AG04449 (cell line): ENCODE results near the gene PEX14.

Experiments
- CTCF ChIA-PET: fragments of 350-600 bp; formaldehyde crosslinking; extraction: SDS; loops from one replicate; lab custom pipeline; 2021; ENCODE audit warnings: antibody characterized with exemption; lab: Yijun Ruan, JAX
- POLR2A ChIA-PET: fragments of 400-600, 350-600 bp; formaldehyde crosslinking; extraction: SDS; loops from one replicate; lab custom pipeline; 2020; ENCODE audit warnings: antibody characterized with exemption, inconsistent platforms; lab: Yijun Ruan, JAX
- DNase-seq: peaks from one replicate; pipeline ENCODE4 v3.0.0-alpha.2; 2010; ENCODE audit warnings: low read depth, low spot score
- H3K4me3 ChIP-seq: 2 replicates; pipeline ENCODE4 v1.5.1; 2011; ENCODE audit warnings: low read depth, mild to moderate bottlenecking, control low read depth, low read length
- CTCF ChIP-seq: IDR thresholded peaks from one replicate; pipeline ENCODE4 v1.5.1; 2011; ENCODE audit warnings: mild to moderate bottlenecking, moderate library complexity, low read length, control low read depth, inconsistent platforms; ENCODE audit not compliant: insufficient read depth; ENCODE audit errors: missing control alignments

Gene PEX14

DNA sequence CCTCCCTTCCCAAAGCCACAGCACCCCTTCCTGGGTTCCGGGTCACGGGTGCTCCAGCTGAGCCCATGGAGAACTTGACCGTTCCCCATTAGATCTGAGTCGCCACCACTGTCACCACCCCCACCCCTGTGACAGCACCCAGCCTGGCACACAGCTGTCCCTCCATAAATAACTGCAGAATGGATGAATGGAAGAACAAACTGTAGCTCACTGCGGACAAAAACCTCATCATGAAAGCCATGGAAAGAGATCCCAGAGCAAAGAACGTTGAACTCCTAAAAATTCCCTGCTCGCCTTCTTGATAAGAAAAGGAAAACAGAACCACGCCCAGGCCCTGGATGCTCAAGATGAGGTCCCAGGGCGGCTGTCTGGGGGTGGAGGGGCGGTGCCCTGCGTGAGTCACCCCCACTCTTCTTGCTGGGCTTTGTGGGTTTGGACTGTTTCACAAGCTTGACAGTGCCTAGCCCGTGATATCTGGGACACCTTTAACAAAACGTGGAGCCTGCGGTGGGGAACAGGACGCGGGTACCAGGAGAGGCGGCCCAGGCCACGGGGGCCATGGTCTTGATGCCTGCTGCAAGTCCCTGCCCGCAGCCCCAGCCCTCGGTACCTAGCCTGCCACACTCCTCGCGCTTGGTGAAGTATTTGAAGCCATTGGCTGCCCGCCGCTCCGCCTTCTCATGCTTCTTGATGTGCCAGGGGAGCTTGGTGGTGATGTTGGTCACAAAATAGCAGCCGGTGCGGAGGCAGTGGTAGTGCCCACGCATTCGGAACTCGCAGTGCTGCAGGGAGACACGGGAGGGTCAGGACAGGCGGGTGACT, 169.8 kb downstream of the PEX14 start:
- no peak for TF ChIP-seq CTCF
- POLR2A ChIA-PET = no interaction called here
- no peak overlapping the region for H3K4me3 ChIP-seq
- CTCF ChIA-PET = no interaction called here
- no peak for DNase-seq

GRCh38 chr1:10646347-10646861, 171.7 kb downstream of the PEX14 start:
- ChIA-PET POLR2A (no interaction called here), CTCF (no interaction called here)
- no peak for DNase-seq
- TF ChIP-seq CTCF = no peak
- H3K4me3 ChIP-seq = no peak overlapping the region

- ChIA-PET CTCF (no interaction called here), POLR2A (no interaction called here)
- no peak for DNase-seq
- no peak for TF ChIP-seq CTCF
- H3K4me3 ChIP-seq = no peak overlapping the region
These were observed 172.8 kb downstream of the PEX14 start for GRCh38 chr1:10647414-10648170.

DNA sequence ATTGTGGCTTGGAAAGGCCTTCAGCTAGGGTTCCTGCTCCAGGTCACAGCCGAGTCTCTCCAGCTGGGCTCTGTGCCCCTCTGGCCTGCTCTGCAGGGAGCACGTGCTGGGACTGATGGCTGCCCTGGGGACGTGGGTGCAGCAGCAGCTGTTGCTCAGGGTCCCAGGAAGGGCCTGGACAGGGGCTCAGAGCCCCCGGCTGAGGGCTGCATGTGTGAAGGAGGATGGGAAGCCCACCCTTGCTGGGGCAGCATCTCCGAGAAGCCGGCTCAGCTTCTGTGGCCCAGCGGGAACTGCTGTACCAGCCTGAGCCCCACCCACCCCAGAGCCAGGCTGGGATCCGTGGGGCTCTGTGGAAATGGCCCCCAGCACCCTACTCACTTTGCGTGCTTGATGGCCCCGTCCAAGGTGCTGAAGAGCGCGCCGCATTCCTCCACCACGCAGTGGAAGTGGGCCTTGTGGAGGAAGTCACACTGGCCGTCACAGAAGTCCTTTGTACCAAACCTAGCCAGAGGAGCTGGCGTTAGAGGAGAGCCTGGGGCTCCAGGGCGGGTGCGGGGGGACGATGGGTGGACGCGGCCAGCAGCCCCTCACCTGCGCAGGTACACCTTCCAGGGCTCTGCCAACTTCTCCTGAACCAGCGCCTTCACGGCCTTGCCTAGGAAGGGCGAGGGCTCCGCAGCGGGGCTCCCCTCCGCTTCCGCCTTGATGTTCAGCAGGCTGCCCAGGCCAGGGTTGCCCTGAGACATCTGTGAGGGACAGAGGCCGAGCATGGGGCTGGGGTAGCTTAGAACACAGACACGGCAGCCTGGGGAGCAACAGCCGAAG, 174.2 kb downstream of the PEX14 start:
- POLR2A ChIA-PET = no interaction called here
- CTCF ChIA-PET = no interaction called here
- no peak for DNase-seq
- no peak for TF ChIP-seq CTCF
- H3K4me3 ChIP-seq = no peak overlapping the region

DNA sequence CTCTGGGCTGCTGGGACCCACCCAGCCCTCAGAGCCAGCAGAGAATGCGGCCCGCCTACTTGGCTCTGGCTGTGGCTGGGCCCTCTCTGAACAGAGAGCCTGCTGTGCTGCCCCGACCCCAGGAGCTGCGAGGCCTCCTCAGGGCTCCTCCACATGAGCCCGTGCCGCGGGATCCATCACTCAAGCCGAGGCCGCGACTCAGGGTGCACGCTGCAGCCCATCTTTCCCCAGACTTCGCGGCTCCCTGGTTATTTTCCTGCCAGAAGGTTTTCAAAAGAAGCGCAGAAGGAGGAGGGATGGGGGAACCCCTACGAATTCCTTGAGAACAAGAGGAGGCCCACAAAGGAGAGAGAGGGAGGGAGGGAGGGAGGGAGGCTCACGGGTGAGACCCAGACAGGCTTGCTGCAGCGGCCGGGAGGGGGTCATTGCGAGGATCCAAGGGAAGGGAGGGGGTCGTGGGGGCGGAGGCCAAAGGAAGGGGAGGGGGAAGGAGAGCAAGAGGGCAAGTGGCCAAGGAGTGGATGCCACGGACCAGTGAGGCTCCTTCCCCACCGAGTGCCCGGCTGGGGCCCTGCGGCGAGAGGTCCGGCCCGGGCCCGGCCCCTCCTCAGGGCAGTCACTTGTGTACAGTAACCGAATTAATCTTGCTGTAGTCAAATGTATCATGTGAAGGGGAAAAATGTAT, 174.9 kb downstream of the PEX14 start:
- POLR2A ChIA-PET = no interaction called here
- DNase-seq = no peak
- no peak overlapping the region for H3K4me3 ChIP-seq
- CTCF ChIA-PET = no interaction called here
- TF ChIP-seq CTCF = no peak
